HG03460 (cell line): Measurements from ENCODE around the gene GTF2E1.
"Not testable (repeated sequence)": the region's sequence is repeated elsewhere in the genome, so short reads cannot be mapped to it uniquely, and the experiment has no call there.

Experiments
- ATAC-seq: cut with Tn5 transposase; IDR thresholded peaks from one replicate; pipeline ENCODE4 v1.9.1; 2021; ENCODE audit not compliant: unreplicated experiment

GTF2E1 gene

DNA sequence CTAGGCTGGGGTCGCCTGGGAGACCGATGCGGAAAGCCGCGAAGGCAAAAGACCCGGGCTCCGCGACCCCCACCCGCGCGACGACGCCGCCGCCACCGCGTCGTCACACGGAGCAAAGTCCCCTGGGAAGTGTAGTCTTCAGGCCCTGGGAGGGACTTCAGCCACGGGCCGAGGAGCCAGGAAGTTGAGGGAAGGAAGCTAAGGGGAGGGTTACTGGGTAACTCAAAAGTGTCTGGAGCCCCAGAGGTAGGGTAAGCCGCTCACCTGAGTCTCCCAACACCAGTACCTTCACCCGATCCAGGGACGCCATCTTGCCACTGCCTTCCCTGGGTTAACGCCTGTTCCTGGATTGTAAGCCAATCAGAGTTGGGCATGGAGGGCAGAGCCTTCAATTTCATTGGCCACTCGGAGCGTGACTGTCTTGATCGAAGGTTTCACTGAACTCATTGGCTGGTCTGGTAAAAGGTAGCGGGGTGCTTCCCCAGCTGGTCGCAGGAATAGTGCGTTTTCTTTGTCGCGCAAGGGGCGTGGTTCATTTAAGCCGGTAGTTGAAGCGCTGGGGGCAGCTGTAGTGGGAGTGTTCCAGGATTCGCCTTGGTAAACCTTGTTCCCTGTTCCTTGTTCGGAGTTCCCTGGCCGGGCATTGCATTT lies at the start of gene GTF2E1, which contains the start of gene RABL3:
TSS of gene GTF2E1 (plus strand) at position 547 of the 651 bp plus-strand sequence. CDS start 7,809 bp downstream, outside the sequence.
TSS of gene RABL3 (minus strand) at position 319 of the 651 bp plus-strand sequence. CDS start at position 310, 9 bp downstream.
- peak; percentile 99 for ATAC-seq

DNA sequence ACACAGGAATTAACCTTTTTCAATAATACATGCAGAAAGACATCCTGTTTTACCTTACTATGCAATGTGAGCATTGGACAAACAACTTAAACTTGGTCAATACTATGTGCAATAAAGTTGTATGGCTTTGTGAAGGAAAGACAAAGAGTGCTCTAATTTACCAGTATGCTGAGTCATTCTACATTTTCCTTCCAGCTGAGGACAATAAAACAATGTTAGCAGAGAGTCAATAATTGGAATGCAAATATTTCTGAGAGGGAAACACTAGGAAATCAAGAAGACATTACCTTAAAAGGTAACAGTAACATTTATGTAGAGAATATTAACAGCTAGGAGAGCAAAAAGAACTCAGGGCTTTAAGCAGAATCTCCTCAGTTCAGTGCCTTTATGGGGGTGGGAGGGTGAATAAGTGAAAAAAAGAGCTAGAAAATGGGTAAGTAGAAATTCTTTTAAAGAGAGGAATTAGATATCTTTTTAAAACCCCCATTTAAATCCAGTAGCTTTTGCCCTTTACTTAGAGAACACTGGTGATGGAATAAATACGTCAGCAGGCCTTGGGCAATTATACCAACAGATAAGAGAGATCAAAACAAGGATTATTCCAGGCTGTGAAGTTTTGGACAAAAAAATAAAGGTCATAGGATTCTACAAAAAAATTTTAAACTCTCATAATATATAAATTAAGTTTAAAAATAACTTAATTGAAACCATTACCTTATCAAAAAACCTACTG lies 48.9 kb upstream of the GTF2E1 start:
- ATAC-seq, result no peak

DNA sequence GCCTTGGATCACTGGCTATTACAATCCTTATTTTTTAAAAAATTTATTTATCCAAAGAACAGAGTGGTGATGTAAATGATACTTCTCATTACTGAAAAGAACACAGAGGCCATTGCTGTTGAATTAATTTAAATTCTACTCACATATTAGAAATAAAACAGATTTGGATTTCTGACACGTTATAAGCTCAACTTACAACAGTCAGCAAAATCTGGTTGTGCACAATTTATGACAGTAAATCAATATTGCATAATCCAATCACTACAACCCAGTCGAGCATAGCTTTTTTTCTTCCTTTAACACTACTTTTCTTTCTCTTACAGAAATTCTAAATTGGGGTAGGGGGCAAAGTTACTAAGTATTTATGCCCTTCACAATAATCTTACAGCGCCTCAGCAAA lies 43.2 kb upstream of the GTF2E1 start:
- no peak for ATAC-seq

- no peak for ATAC-seq
Measured at GRCh38 chr3:120705884-120706582, 36.5 kb upstream of the GTF2E1 start.

- no peak for ATAC-seq
Measured at GRCh38 chr3:120706950-120707349, 35.6 kb upstream of the GTF2E1 start.

DNA sequence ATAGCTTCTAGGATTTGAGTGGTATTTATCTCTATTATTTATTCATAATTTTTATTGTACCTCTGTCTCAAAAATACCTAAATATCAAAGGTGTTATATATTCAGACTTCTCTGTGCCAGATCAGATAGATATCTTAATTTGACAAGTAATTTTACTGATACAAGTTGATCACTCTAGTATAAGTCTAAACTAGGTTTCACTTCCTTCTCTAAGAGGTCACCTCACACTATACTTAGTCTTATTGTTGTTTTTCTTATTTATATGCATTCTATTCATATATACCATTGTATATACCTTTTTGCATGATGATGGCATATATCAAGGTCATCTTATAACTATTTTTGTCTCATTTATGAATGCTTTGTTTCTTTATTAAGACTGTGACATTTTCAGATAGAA lies 34.1 kb upstream of the GTF2E1 start:
- peak; percentile 81 for ATAC-seq

DNA sequence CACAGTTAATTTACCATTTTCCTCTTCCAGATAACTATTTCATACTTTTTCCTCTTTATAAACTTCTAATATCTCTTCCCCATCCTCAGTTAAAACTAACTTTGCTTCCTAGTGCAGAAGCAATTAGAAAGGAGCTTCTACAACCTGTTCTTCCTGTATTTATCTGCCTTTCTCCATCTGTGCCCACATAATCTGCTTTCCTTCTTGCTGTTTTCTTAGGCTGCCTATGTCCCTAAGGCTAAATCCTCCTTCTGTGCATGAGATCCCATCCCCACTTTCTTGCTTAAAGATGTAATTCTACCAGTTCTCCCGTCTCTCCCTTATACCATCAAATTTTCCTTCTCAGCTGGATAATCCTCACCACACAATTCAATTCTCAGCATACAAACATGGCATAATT lies 32.2 kb upstream of the GTF2E1 start:
- ATAC-seq, result no peak

GRCh38 chr3:120713262-120713661 lies 29.3 kb upstream of the GTF2E1 start:
- ATAC-seq, result no peak

DNA sequence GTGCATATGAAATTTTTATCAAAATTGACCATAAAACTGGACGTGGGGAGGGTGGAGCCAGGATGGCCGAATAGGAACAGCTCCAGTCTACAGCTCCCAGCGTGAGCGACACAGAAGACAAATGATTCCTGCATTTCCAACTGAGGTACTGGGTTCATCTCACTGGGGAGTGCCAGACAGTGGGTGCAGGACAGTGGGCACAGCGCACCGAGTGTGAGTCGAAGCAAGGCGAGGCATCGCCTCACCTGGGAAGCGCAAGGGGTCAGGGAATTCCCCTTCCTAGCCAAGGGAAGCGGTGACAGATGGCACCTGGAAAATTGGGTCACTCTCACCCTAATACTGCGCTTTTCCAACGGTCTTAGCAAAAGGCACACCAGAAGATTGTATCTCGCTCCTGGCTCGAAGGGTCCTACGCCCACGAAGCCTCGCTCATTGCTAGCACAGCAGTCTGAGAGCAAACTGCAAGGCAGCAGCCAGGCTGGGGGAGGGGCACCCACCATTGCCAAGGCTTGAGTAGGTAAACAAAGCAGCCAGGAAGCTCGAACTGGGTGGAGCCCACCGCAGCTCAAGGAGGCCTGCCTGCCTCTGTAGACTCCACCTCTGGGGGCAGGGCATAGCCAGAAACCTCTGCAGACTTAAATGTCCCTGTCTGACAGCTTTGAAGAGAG lies 23.2 kb upstream of the GTF2E1 start:
- ATAC-seq, result not testable (repeated sequence)

DNA sequence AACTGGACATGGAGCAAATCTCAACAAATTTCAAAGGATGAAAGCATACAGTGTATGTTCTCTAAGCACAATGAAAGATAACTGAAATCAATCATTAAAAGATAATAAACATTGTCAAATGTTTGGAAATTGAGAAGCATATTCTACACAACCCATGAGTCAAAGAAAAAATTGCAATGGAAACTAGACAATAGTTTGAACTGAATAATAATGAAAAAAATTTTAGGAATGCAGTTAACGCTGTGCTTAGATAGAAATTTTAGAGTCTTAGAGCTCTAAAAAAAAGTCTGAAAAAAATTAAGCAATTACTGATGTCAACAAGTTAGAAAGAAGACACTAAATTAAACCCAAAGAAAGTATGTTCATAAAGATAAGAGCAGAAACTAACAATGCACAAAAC lies 15.8 kb upstream of the GTF2E1 start:
- ATAC-seq, result no peak

DNA sequence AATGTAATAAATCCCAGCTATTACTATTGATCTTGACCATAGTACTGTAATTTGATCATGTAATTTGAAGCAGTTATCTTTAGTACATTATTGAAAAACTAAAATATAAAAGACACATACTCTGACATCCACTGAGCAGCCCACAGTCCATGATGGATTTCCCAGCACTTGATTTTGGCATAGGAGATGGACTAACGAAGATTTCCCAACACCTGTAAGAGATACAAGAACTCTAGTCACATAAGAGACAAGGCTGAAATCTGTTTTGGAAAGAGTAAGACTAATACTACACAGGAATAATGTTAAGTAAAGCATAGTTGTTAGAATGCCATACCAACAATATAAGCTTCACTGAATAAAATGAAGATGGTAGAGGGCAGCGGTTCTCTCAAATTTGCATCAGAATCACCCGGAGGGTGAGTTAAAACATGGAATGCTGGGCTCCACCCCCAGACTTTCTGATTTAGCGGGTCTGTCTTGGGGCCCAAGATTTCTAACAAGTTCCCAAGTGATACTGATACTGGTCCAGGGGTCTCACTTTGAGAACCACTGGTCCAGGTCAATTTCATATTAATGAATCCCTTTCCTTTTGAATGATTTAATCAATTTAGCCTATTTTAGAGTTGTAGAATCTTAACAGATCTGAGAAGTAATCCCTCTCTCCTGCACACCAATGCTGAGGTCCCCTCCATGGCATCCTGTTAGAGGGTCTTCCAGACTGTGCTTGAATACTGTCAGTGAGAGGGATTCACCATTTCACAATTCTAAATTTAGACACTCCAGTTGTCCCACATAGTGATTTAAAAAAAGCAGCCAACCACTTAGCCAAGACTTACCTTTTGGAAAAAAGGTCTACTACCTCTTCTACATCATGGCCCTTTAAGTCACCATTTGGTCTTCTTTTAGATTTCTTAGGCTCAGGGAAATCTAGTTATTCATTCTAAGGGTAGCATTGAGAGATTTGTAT lies 11.7 kb upstream of the GTF2E1 start:
- ATAC-seq, result no peak

GRCh38 chr3:120738006-120738405 lies 4.5 kb upstream of the GTF2E1 start:
- ATAC-seq, result not testable (repeated sequence)

GRCh38 chr3:120741320-120741719 lies 1.2 kb upstream of the GTF2E1 start:
- ATAC-seq, result no peak

DNA sequence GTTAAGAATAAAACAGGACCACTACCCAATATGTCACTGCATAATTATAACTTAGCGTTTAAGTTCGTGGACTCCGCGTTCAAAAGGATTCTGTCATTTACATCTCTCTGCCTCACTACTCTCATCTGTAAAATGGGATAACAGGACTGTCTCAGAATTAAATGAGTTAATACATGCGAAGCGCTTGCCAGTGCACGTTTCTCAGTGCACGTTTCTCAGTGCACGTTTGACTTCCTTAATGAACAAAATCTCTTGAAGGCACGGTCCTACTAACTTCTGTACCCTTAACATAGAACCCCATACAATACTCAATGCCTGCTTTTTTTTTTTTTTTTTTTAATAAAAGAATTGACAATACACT lies 727 bp upstream of the GTF2E1 start:
- peak; percentile 10 for ATAC-seq

GRCh38 chr3:120742849-120743365 lies 363 bp downstream of the GTF2E1 start:
- peak; percentile 24 for ATAC-seq

DNA sequence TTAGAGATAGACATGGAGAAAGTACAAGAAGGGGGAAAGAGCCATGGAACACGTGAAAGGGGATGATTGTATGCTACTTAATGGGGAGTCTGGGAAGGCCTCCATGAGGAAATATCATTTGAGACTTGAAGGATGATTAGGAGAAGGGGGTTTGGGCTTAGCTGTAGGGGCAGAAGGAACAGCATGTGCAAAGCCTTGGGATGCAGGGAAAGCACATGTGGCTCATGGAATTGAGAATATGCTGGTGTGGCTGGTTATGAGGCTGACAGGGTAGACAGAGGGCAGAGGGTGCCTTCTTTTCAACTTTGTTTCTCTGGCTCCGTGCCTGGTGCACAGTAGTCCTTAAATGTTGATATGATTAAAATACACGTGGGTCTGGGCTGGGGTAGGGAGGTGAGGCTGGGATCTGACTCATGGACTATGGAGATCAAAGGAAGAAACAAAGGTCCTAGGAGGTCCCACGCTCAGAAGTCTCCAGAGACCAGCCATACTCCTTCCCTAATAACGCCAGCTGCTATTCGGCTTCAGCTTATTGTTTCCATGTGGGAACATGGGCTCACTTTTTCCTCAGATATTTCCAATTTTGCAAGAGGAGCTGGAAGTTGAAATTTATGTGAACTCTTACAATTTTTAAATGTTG lies 1.1 kb downstream of the GTF2E1 start:
- ATAC-seq, result no peak

GRCh38 chr3:120745466-120745865 lies 2.9 kb downstream of the GTF2E1 start:
- ATAC-seq, result no peak

GRCh38 chr3:120749843-120750242 lies 7.3 kb downstream of the GTF2E1 start:
- ATAC-seq, result no peak

DNA sequence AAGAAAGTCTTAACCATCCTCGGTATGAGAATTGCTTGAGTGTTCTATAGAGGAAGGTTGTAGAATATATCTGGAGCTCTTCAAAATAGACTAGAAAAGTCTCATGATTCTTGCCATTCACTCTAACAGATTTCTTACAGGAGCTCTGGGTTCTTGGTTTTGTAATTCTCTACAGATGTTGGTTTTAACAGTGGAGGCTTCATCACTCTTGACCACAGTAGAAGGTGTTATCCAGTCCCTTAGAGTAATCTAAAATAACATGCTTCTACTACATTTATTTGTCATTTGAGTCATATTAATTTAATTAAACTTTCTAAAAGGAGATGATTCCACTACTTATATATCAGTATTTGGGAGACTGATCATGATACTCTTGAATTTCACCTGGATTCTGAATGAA lies 9.7 kb downstream of the GTF2E1 start:
- ATAC-seq, result no peak

DNA sequence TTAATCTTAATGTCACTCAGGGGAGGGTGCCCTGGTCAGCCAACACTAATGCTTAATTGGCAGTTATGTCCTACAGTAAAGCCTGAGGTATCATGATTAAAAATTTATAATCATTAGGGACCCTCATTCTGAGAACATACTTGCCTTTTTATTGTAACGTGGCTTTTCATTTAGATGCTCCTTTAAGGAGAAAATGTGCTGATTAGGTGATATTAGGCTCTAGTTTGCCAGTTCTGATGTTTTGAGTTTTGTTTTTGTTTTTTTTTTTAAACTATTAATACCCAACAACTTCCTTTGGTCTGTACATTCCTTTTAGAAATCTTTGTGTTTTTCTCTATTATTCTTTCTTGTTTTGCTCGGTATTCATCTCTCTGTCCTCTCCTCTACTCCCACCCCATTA lies 10.3 kb downstream of the GTF2E1 start:
- ATAC-seq, result no peak
